GM10248 (cell line): ENCODE results near the gene CCDC157.

Experiments used
- CTCF ChIA-PET: fragments of 300-600 bp; sonication (Branson Sonifier 250); formaldehyde crosslinking; extraction: SDS; loops from one replicate; lab custom pipeline; 2021; ENCODE audit warnings: antibody characterized with exemption; lab: Yijun Ruan, JAX
- POLR2A ChIA-PET: fragments of 350-650 bp; sonication (Branson Sonifier 250); formaldehyde crosslinking; extraction: SDS; loops from one replicate; lab custom pipeline; 2020; ENCODE audit warnings: antibody characterized with exemption; lab: Yijun Ruan, JAX
- DNase-seq: peaks from one replicate; pipeline ENCODE4 v3.0.0; 2012; ENCODE audit errors: extremely low spot score
- TF ChIP-seq, protein P1 (sequence below): IDR thresholded peaks from 2 replicates; pipeline ENCODE4 v1.5.1; 2012; ENCODE audit warnings: mild to moderate bottlenecking, low read depth; ENCODE audit errors: extremely low read depth, missing control alignments, control extremely low read depth

Gene CCDC157

DNA sequence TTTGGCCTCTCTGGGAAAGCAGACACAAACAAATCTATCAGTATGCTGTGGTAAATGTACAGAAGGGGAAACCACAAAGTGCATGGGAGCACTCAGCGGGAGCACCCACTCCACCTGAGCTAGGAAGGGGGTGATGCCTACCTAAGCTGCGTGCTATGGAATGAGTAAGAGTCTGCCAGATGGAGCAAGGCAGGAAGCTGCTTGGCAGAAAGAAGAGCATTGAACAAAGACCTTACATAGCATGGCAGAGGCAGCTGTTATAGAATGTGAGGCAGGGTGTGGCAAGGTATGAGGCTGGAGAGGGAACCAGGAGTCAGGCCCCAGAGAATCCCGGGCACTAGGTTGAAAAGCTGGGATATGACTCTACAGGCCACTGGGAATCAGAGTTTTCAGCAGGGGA, 55.0 kb downstream of the CCDC157 start:
- DNase-seq, result no peak
- TF ChIP-seq, protein P1, sequence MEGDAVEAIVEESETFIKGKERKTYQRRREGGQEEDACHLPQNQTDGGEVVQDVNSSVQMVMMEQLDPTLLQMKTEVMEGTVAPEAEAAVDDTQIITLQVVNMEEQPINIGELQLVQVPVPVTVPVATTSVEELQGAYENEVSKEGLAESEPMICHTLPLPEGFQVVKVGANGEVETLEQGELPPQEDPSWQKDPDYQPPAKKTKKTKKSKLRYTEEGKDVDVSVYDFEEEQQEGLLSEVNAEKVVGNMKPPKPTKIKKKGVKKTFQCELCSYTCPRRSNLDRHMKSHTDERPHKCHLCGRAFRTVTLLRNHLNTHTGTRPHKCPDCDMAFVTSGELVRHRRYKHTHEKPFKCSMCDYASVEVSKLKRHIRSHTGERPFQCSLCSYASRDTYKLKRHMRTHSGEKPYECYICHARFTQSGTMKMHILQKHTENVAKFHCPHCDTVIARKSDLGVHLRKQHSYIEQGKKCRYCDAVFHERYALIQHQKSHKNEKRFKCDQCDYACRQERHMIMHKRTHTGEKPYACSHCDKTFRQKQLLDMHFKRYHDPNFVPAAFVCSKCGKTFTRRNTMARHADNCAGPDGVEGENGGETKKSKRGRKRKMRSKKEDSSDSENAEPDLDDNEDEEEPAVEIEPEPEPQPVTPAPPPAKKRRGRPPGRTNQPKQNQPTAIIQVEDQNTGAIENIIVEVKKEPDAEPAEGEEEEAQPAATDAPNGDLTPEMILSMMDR, result no peak
- ChIA-PET CTCF (interaction anchor here (0.9 to 6.9 kb wide), 9 partner anchors 9 to 344 kb away, joined by 3 to 33 read pairs (median 5); partner anchors contain the start of genes MTFP1, RNF215 and SEC14L2), POLR2A (interaction anchor here (0.9 kb wide), 1 partner anchor 15 kb away, joined by 3 read pairs; no protein-coding TSS in a partner anchor)

DNA sequence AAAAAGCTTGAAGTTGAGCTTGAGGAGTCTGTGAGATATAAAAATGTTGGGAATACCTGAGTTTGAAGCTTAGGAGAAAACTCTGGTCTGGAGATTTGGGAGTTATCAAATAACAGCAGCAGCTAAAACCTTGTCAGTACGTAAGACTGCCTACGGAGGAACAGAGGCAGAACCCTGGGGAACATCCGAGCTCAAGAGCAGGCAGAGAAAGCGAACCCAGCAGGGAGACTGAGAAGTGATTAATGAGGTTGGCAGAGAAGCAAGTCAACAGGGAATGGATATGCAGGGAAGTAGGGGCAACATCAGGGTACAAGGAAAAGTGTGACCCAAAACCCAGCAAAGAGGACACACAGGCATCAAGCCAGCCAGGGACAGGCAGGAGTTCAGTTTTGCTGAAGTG, 56.2 kb downstream of the CCDC157 start:
- TF ChIP-seq, protein P1, result no peak
- no peak for DNase-seq
- CTCF ChIA-PET, result interaction anchor here (1.3 to 6.9 kb wide), 8 partner anchors 11 to 125 kb away, joined by 3 to 33 read pairs (median 9); partner anchors contain the start of genes MTFP1, RNF215 and SEC14L2
- POLR2A ChIA-PET, result interaction anchor here (0.7 to 1.1 kb wide), 2 partner anchors 30 to 516 kb away, joined by 4 to 5 read pairs; no protein-coding TSS in a partner anchor

DNA sequence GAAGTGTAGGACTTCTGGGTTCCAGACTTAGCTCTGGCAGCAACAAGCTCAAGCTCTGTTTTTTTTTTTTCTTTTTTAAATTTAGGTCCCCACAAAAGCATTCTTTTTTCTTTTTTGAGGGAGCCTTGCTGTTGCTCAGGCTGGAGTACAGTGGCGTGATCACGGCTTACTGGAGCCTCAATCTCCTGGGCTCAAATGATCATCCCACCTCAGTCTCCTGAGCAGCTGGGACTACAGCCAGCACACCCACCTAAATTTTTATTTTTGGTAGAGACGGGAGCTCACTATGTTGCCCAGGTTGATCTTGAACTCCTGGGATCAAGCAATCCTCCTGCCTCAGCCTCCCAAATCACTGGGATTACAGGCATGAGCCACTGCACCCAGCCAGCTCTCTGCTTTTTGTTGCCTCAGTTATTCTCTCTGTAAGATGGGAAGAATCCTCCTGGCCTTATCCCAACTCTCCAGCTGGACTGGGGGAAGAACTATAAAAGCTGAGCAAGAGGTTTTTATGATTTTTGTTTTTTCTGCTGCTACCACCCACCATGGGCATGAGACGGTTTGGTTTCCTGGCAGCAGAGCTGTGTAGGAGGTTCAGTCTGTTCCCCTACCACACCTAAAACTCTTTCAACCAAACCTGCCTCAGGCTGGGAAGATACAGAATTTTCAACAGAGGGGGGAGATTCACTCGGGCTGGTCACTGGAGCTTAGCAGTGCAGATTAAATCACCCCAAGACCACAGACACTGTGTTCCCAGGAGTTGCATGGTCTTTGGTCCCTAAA, 57.1 kb downstream of the CCDC157 start:
- DNase-seq, result no peak
- TF ChIP-seq, protein P1, result no peak
- CTCF ChIA-PET, result interaction anchor here (1.2 to 6.9 kb wide), 7 partner anchors 10 to 126 kb away, joined by 3 to 33 read pairs (median 13); partner anchors contain the start of genes MTFP1 and RNF215
- POLR2A ChIA-PET, result interaction anchor here (1.1 kb wide), 2 partner anchors 10 to 31 kb away, joined by 3 to 5 read pairs; no protein-coding TSS in a partner anchor

DNA sequence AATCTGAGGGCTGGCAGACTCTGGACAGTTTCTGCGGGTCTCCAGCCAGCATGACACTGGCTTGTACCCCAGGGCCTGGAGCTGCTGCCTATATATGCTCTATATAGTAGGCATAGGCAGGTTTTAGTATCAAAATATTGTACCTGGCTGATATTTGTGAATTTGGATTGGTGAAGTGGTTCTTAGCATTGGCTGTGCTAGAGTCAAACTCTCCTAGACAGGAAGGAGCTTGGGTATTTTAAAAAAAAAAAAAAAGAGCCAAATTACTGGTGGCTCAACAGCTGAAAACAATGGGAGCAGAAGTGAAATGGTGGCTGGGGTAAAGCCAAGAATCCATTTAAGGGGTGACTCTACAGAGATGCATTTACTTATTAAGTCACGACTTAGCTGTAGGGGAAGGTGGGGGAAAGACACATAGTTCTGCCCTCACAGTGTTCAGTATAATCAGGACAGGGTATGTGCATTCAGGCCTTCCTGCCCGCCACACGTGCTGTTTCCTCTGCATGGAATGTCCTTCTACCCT, 57.8 kb downstream of the CCDC157 start:
- TF ChIP-seq, protein P1, result no peak
- DNase-seq, result no peak
- POLR2A ChIA-PET, result interaction anchor here (1.1 kb wide), 1 partner anchor 9 kb away, joined by 3 read pairs; no protein-coding TSS in a partner anchor
- CTCF ChIA-PET, result interaction anchor here (1.2 to 6.9 kb wide), 5 partner anchors 9 to 27 kb away, joined by 3 to 33 read pairs (median 15); partner anchors contain the start of genes MTFP1 and RNF215

DNA sequence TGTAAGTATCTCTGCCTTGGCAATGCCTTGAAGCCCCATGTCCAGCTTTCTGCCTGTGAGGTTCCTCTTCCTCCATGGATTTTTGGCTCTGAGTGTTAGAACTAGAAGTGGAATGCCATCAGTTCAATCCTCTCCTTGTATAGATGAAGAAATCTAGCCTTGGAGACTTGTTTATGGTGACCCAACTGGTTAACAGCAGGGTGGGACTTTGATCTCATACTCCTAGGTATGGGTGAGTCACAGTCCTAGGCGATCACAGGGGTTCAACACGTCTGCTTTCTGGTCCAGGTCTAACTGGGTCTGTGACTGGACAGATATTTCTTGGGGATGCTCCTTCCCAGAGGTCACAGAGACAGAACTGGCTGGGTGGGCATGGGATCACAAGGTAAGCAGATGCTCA, 59.6 kb downstream of the CCDC157 start:
- ChIA-PET CTCF (interaction anchor here (6.9 kb wide), 1 partner anchor 25 kb away, joined by 33 read pairs; no protein-coding TSS in a partner anchor), POLR2A (no interaction called here)
- TF ChIP-seq, protein P1, result no peak
- no peak for DNase-seq

DNA sequence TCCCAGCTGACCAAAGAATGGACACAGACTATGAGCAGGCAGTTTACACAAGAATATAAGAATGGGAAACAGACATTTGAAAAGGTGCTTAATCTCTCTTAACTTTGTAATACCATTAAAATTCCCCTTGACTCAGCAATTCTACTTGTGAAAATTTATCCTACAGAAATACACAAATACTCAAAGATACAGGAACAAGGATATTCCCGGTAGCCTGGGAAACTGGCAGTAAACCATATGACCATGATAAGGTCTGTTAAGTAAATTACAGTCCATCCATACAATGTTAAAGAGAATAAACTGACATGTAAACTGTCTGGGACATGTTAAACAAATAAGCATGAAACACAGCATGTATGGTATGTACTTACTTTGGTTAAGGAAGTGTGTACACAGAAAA, 60.0 kb downstream of the CCDC157 start:
- TF ChIP-seq, protein P1, result no peak
- DNase-seq, result no peak
- CTCF ChIA-PET, result no interaction called here
- POLR2A ChIA-PET, result no interaction called here
